Measurements from ENCODE around the gene RTKN. TPM values are rescaled to one million over a fixed set of nuclear protein-coding genes. Genes with fewer than 3 reads are reported as not detected.
A peak's percentile ranks its signal among the peaks of the same experiment; 100 is the strongest.
"Not testable (repeated sequence)": the region's sequence is repeated elsewhere in the genome, so short reads cannot be mapped to it uniquely, and the experiment has no call there.

The RTKN gene, protein sequence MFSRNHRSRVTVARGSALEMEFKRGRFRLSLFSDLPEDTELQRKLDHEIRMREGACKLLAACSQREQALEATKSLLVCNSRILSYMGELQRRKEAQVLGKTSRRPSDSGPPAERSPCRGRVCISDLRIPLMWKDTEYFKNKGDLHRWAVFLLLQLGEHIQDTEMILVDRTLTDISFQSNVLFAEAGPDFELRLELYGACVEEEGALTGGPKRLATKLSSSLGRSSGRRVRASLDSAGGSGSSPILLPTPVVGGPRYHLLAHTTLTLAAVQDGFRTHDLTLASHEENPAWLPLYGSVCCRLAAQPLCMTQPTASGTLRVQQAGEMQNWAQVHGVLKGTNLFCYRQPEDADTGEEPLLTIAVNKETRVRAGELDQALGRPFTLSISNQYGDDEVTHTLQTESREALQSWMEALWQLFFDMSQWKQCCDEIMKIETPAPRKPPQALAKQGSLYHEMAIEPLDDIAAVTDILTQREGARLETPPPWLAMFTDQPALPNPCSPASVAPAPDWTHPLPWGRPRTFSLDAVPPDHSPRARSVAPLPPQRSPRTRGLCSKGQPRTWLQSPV
- total RNA-seq: 10 to 100 TPM in 2 of 3 donors, 1 to 10 TPM in 1; 9.3 to 49.9 (median 36.7) TPM

DNA sequence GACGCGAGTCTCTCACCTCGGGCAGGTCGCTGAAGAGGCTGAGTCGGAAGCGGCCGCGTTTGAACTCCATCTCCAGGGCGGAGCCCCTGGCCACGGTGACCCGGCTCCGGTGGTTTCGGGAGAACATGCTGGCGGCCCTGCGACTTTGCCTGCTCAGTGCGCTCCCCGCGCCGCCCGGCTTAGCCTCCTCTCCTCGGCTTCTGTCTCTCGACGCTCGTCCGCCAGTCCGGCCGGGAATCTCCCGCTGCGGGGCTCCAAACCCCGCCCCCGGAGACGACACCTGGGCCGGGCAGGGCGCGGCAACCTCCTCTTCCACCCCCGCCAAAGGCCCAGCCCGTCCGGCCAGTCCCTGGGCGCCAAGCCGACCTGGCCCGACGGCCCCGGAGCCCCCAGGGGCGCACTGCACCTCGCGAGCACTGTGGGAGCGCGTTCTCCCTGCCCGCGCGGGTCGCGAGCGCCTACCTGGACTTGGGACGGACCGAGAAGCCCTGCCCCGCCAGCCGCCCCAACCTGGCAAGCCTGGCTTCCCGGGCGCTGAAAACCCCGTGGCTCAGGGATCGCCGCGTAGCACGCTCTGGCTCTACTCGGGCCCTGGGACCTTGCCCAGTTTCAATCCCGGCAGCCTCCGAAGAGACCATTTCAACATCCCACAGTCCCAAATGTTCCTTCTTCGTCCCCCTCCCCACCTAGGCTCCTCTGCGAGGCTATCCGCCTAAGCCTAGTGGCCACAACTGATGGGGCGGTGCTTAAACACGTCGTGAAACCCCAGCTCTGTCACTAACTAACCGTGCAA, at the start of gene RTKN:
Gene RTKN, minus strand, starts transcription at position 248 of the 793 bp plus-strand sequence. Its CDS starts 121 bp downstream, at position 127.
- TF ChIP-seq POLR2A (IDR thresholded peaks at IDR 0.05) (no peak), POLR2AphosphoS5 (IDR thresholded peaks at IDR 0.05) (peak in 2 of 3 donors; percentile 18 to 46)
- H3K27ac ChIP-seq: peak within 1 kb of the TSS; percentile 93 to 97
- H3K36me3 ChIP-seq: no peaks in the 10 kb centered on the region
- peak within 1 kb of the TSS; percentile 47 to 84 (median 60) for H3K4me3 ChIP-seq
- DNase-seq (ENCODE audit: low spot score in 2 of 2): peak; percentile 79 to 82
- intact Hi-C loops (cut with DNase I; ENCODE audit: low total_unique reads): no loop called here
- H3K4me1 ChIP-seq: peaks cover 5 to 15% of the 10 kb centered on the region in 2 donors
- H3K27me3 ChIP-seq: no peaks in the 10 kb centered on the region
- H3K9me3 ChIP-seq: no peaks in the 10 kb centered on the region

GRCh38 chr2:74489906-74490305, 48.2 kb upstream of the RTKN start:
- no peak for TF ChIP-seq CTCF (IDR thresholded peaks at IDR 0.05)
- no peak for TF ChIP-seq POLR2A (IDR thresholded peaks at IDR 0.05)
- TF ChIP-seq POLR2AphosphoS5 (IDR thresholded peaks at IDR 0.05): no peak
- H3K4me1 ChIP-seq: no peaks in the 10 kb centered on the region
- no peaks in the 10 kb centered on the region for H3K27me3 ChIP-seq
- no peak overlapping the region for H3K27ac ChIP-seq
- intact Hi-C loops (cut with DNase I; ENCODE audit: low total_unique reads): no loop called here
- no peak for DNase-seq (ENCODE audit: low spot score in 2 of 2)
- H3K36me3 ChIP-seq: peaks cover 3% of the 10 kb centered on the region
- H3K4me3 ChIP-seq: no peak overlapping the region
- no peaks in the 10 kb centered on the region for H3K9me3 ChIP-seq

GRCh38 chr2:74488643-74489481, 47.1 kb upstream of the RTKN start:
- no peak overlapping the region for H3K4me3 ChIP-seq
- peaks cover 3% of the 10 kb centered on the region for H3K36me3 ChIP-seq
- TF ChIP-seq CTCF (IDR thresholded peaks at IDR 0.05) (no peak), POLR2A (IDR thresholded peaks at IDR 0.05) (no peak), POLR2AphosphoS5 (IDR thresholded peaks at IDR 0.05) (no peak)
- intact Hi-C loops (cut with DNase I; ENCODE audit: low total_unique reads): no loop called here
- H3K9me3 ChIP-seq: no peaks in the 10 kb centered on the region
- H3K27me3 ChIP-seq: no peaks in the 10 kb centered on the region
- H3K27ac ChIP-seq: no peak overlapping the region
- no peak for DNase-seq (ENCODE audit: low spot score in 2 of 2)
- H3K4me1 ChIP-seq: no peaks in the 10 kb centered on the region

- intact Hi-C loops (cut with DNase I; ENCODE audit: low total_unique reads): no loop called here
Measured at GRCh38 chr2:74486141-74486540, 44.4 kb upstream of the RTKN start.

GRCh38 chr2:74483675-74484164, 42.0 kb upstream of the RTKN start:
- H3K9me3 ChIP-seq; DNase-seq (ENCODE audit: low spot score in 2 of 2); H3K36me3 ChIP-seq; H3K27me3 ChIP-seq: not testable (repeated sequence)
- H3K4me3 ChIP-seq: peak overlapping the region; percentile 71 to 99 (median 89)
- H3K4me1 ChIP-seq: peaks cover 8 to 14% of the 10 kb centered on the region in 2 donors
- intact Hi-C loops (cut with DNase I; ENCODE audit: low total_unique reads): loop anchor here (5.0 kb wide), 1 partner anchor 99 kb away; no protein-coding TSS in a partner anchor
- H3K27ac ChIP-seq: peak overlapping the region in 1 of 2 donors; percentile 90

More at GRCh38 chr2:74486141-74486540, 44.4 kb upstream of the RTKN start:
- H3K4me3 ChIP-seq: no peak overlapping the region
- H3K4me1 ChIP-seq: peaks cover 7 to 8% of the 10 kb centered on the region in 2 donors
- DNase-seq (ENCODE audit: low spot score in 2 of 2): no peak
- H3K36me3 ChIP-seq: no peaks in the 10 kb centered on the region
- TF ChIP-seq POLR2A (IDR thresholded peaks at IDR 0.05) (no peak), POLR2AphosphoS5 (IDR thresholded peaks at IDR 0.05) (no peak), CTCF (IDR thresholded peaks at IDR 0.05) (no peak)
- H3K27ac ChIP-seq: no peak overlapping the region
- H3K27me3 ChIP-seq: no peaks in the 10 kb centered on the region
- no peaks in the 10 kb centered on the region for H3K9me3 ChIP-seq
